GM12875 (cell line): ENCODE data around the gene CDH18.

ENCODE experiments used
- H3K4me3 ChIP-seq: one replicate; pipeline ENCODE4 v1.5.1; 2011; ENCODE audit warnings: low read depth, low read length, control low read depth
- CTCF ChIP-seq: IDR thresholded peaks from 2 replicates; pipeline ENCODE4 v1.5.1; 2011; ENCODE audit warnings: low read depth, mild to moderate bottlenecking, control low read depth, inconsistent platforms, low read length, moderate library complexity, borderline replicate concordance; ENCODE audit not compliant: insufficient read depth

Gene CDH18

DNA sequence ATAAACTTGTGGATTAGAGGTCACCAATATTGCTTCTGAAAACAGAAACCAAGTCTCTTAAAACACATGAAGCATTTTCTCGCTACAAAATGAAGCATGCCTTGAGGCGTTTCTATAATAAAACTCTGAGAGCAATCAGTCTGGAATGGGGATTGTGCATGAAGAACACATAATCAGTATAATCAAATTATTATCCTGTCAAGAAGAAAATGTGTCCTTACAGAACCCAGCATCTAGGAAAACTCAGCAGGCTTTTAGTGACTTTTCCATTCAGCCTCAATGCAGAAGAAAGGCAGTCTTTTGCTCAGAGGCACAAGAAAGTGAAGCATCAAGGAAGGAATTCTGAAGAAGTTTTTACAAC, 121.9 kb downstream of the CDH18 start:
- H3K4me3 ChIP-seq: no peak overlapping the region
- TF ChIP-seq CTCF: no peak

GRCh38 chr5:19865336-19866089, 122.5 kb downstream of the CDH18 start:
- TF ChIP-seq CTCF: no peak
- no peak overlapping the region for H3K4me3 ChIP-seq

DNA sequence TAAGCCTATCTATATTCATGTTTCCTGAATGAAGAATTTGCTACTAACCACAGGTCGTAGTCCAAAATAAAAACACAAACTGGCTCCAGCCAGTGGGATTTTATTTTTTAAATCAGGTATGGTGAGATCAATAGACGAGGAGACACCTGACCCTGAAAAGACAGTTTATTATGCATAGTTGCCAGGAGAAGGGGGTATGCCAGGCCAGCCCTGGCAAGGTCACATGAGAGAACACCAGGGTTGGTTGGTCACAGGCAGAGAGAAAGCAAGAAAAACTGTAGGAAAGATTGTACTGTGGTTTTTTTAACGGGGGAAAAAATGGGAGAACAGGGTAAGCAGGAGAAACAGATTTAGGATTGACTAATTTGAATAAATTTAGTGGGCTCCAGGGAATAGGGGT, 125.3 kb downstream of the CDH18 start:
- TF ChIP-seq CTCF: no peak
- no peak overlapping the region for H3K4me3 ChIP-seq

DNA sequence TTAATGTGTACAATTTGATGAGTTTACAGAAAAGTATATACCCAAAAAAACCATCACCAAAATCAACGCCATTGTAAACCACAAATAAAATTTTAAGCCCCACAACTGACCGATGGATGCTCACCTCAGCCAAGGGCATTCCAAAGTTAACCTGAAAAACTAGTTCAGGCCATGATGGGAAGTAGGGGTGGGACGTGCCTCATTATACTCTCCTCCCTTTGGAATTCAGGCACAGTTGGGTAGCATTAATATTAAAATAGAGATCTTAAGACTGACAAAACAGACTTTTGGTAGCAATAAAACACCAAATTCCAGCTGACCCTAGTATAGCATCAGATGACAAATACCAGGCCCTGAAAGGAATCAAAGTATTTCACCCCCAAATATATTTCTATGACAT, 129.0 kb downstream of the CDH18 start:
- no peak for TF ChIP-seq CTCF
- H3K4me3 ChIP-seq: no peak overlapping the region

GRCh38 chr5:19855931-19856330, 132.1 kb downstream of the CDH18 start:
- no peak overlapping the region for H3K4me3 ChIP-seq
- no peak for TF ChIP-seq CTCF

DNA sequence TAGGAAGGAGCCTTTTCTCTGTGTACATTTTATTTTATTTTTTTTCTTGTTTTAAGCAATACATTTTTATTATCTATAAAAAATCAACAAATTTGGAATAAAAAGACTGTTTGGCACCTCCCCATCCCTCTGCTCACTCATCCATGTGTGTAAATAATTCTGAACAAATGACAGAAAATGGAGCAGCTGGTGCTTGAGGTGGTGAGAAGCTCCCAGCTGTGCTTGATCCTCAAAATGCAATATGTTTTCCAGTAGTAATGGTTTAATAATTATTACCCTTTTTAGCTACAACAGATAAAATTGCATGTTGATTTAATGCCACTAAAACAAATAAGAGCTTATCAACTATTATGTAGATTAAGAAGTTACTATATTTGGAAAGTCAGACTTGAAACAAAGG, 132.5 kb downstream of the CDH18 start:
- TF ChIP-seq CTCF: no peak

DNA sequence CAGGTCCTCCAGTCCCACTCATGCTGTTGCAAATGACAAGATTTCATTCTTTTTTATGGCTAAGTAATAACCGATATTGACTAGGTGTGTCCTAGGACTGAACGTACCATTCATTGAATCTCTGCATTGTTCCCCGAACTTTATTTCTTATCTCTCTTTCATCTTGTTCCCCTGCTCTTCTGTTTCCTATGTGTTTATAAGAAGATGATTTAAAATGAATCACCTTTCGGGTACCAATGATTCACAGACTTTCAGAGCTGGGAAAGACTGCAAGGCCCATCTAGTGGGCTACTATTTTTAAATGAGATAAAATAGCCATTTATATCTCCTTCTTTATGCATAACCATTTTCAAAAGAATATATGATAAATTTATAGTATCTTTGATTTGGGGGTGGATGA, 133.0 kb downstream of the CDH18 start:
- no peak overlapping the region for H3K4me3 ChIP-seq
- TF ChIP-seq CTCF: no peak

More for the DNA sequence above, 132.5 kb downstream of the CDH18 start:
- H3K4me3 ChIP-seq: no peak overlapping the region
